ENCODE data around the gene SCNM1. TPM values are rescaled to one million over a fixed set of nuclear protein-coding genes. Genes with fewer than 3 reads are reported as not detected.

Gene SCNM1, protein sequence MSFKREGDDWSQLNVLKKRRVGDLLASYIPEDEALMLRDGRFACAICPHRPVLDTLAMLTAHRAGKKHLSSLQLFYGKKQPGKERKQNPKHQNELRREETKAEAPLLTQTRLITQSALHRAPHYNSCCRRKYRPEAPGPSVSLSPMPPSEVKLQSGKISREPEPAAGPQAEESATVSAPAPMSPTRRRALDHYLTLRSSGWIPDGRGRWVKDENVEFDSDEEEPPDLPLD
- polyA plus RNA-seq (ENCODE audit: insufficient read length in 3 of 3): 10 to 100 TPM; 41.1 to 45.6 (median 45.2) TPM
- long read RNA-seq, donor 1, transcript SCNM1-202 (7 exons, 2,016 nt): major isoform, 9 of 21 reads
- long read RNA-seq, donor 1, partial matches to known transcripts: 5 of 21 reads
- long read RNA-seq, donor 1, other reads (novel, unspliced or antisense): 0 of 21 reads
- long read RNA-seq, donor 2, transcript SCNM1-202 (7 exons, 2,016 nt): major isoform, 11 of 36 reads
- long read RNA-seq, donor 2, partial matches to known transcripts: 22 of 36 reads
- long read RNA-seq, donor 2, other reads (novel, unspliced or antisense): 0 of 36 reads
- long read RNA-seq, donor 3, transcript SCNM1-202 (7 exons, 2,016 nt): major isoform, 15 of 24 reads
- long read RNA-seq, donor 3, partial matches to known transcripts: 0 of 24 reads
- long read RNA-seq, donor 3, other reads (novel, unspliced or antisense): 0 of 24 reads
- long read RNA-seq, donor 4, transcript SCNM1-202 (7 exons, 2,016 nt): major isoform, 9 of 97 reads
- long read RNA-seq, donor 4, partial matches to known transcripts: 14 of 97 reads
- long read RNA-seq, donor 4, other reads (novel, unspliced or antisense): 66 of 97 reads
- long read RNA-seq, donor 5, transcript SCNM1-202 (7 exons, 2,016 nt): major isoform, 7 of 12 reads
- long read RNA-seq, donor 5, partial matches to known transcripts: 0 of 12 reads
- long read RNA-seq, donor 5, other reads (novel, unspliced or antisense): 0 of 12 reads
- long read RNA-seq, donor 6, transcript SCNM1-202 (7 exons, 2,016 nt): major isoform, 15 of 91 reads
- long read RNA-seq, donor 6, partial matches to known transcripts: 16 of 91 reads
- long read RNA-seq, donor 6, other reads (novel, unspliced or antisense): 47 of 91 reads
- long read RNA-seq, donor 7, transcript SCNM1-202 (7 exons, 2,016 nt): major isoform, 13 of 19 reads
- long read RNA-seq, donor 7, partial matches to known transcripts: 0 of 19 reads
- long read RNA-seq, donor 7, other reads (novel, unspliced or antisense): 0 of 19 reads
- long read RNA-seq, donor 8, partial matches to known transcripts: 0 of 11 reads
- long read RNA-seq, donor 8, other reads (novel, unspliced or antisense): 0 of 11 reads
- long read RNA-seq, donor 9, transcript SCNM1-202 (7 exons, 2,016 nt): major isoform, 13 of 24 reads
- long read RNA-seq, donor 9, partial matches to known transcripts: 0 of 24 reads
- long read RNA-seq, donor 9, other reads (novel, unspliced or antisense): 0 of 24 reads
- long read RNA-seq, donor 10, transcript SCNM1-202 (7 exons, 2,016 nt): major isoform, 9 of 78 reads
- long read RNA-seq, donor 10, partial matches to known transcripts: 8 of 78 reads
- long read RNA-seq, donor 10, other reads (novel, unspliced or antisense): 51 of 78 reads
- long read RNA-seq, donor 11, partial matches to known transcripts: 0 of 13 reads
- long read RNA-seq, donor 11, other reads (novel, unspliced or antisense): 0 of 13 reads
- long read RNA-seq, donor 12, transcript SCNM1-202 (7 exons, 2,016 nt): major isoform, 19 of 188 reads
- long read RNA-seq, donor 12, partial matches to known transcripts: 91 of 188 reads
- long read RNA-seq, donor 12, other reads (novel, unspliced or antisense): 71 of 188 reads
- long read RNA-seq, donor 13, partial matches to known transcripts: 7 of 44 reads
- long read RNA-seq, donor 13, other reads (novel, unspliced or antisense): 27 of 44 reads
- long read RNA-seq, donor 14: 0 reads
- long read RNA-seq, donor 15, transcript SCNM1-202 (7 exons, 2,016 nt): major isoform, 13 of 47 reads
- long read RNA-seq, donor 15, partial matches to known transcripts: 31 of 47 reads
- long read RNA-seq, donor 15, other reads (novel, unspliced or antisense): 0 of 47 reads
- long read RNA-seq, donor 16, transcript SCNM1-206 (5 exons, 862 nt): minor isoform, 13 of 34 reads
- long read RNA-seq, donor 16, transcript SCNM1-202 (7 exons, 2,016 nt): major isoform, 14 of 34 reads
- long read RNA-seq, donor 16, partial matches to known transcripts: 0 of 34 reads
- long read RNA-seq, donor 16, other reads (novel, unspliced or antisense): 0 of 34 reads

DNA sequence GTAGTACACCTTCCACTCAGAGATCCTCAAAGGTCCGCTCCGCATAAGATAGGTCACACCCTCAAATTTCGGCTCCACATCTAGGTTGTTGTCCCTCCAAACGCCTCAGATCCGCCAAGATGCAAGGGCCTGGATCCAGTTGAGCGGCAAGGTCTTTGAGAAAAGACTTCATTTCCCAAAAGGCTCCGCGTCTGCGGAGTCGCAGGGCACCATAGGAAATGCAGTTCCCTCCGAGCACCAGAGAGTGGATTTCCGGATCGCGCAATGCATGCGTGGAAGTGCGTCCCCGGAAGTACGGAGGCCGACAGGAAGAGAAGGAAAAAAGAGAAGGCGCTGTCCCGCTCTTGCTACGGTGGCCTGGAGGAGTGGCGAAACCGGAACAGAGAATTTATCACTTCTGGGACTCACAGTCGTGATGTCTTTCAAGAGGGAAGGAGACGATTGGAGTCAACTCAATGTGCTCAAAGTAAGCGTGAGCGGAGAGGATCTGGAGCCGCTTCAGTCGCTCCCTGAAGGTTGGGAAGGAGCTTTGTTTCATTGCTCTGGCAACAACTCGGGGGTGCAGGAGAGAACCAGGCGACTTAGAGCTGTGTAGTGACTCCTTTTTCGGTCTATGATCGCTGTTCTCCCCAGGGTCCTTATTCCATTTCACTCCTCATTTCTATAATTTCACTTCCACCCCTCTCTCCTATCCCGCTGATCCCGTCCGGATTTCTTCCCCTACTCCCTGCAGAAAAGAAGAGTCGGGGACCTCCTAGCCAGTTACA, at the start of gene SCNM1, which contains the start of gene LYSMD1:
TSS of gene SCNM1 (plus strand) at position 407 of the 767 bp plus-strand sequence. CDS start at position 416, 9 bp downstream.
TSS of gene LYSMD1 (minus strand) at position 165 of the 767 bp plus-strand sequence. CDS start 644 bp downstream, outside the sequence.
- DNase-seq: peak; percentile 99

DNA sequence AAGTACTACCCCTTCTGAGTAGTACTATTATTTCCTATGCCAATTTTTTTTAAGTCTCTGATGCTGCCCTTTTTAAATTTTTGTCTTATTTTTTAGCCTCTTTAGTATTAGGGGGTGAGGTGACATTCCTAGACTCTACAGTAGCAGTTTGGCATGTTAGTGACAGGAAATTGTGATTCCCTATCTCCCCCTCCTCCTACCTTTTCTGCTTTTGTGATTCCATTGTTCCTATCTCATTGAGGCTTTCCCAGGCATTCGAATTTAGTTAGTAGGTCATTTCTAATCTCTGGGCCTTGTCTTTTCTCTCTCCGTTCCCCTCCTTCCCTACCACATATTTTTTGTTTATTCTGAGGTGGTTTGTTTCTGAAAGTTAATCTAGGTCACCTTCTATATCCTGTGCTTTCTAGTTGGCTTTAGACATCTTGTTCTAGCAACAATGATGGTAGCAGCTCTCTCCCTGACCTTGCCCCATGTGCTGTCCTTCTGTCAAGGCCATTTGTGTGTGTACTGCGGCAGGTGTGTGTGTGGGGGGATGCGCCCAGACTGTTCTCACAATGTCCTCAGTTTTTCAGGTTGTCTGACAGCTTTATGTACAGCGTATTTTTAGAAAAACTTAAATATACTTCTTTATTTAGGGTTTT, 41.1 kb upstream of the SCNM1 start:
- no peak for DNase-seq

DNA sequence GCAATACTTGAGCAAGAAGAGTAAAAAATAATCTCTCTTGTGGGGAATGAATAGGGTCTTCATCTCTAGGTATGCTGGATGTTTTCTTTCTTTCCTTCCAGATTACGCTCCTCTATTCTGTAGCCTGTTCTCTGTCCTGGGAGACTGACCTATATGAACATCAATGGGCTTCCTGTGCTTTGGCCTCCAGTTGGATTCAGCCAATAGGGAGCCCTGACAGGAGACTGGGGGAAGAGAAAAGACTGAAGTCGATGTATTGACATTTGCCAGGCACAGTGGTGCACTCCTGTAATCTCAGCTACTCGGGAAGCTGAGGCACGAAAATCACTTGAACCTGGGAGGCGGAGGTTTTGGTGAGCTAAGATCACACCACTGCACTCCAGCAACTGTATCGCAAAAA, 37.1 kb upstream of the SCNM1 start:
- no peak for DNase-seq

DNA sequence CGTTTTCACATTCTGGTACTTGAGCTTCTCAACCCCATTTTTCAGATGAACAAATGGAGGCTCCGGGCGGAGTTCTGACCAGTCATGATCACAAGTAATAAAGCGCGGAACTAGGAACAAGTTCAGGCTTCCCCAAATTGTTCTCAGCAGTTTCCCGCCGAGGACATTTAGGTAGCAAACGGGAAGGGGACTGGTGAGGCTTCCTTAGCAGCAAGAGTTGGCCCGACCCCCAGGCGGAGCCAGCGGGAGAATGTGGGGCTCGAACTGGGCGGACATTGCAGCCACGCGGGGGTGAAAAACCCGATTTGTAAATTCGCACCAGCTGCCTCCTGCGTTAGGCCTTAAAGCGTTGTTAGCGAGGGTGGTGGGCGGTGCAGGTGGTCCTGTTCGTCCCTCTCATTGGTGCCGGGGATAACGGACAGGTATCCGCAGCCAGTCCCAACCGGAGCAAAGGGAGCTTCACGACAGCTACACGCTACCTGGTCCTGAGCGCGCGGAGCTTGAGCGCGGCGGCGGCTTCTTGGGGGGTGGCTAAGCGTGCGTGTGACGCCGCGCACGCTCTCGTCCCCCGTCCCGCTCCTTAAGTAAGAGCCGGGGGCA, 34.9 kb upstream of the SCNM1 start:
- peak; percentile 92 for DNase-seq

DNA sequence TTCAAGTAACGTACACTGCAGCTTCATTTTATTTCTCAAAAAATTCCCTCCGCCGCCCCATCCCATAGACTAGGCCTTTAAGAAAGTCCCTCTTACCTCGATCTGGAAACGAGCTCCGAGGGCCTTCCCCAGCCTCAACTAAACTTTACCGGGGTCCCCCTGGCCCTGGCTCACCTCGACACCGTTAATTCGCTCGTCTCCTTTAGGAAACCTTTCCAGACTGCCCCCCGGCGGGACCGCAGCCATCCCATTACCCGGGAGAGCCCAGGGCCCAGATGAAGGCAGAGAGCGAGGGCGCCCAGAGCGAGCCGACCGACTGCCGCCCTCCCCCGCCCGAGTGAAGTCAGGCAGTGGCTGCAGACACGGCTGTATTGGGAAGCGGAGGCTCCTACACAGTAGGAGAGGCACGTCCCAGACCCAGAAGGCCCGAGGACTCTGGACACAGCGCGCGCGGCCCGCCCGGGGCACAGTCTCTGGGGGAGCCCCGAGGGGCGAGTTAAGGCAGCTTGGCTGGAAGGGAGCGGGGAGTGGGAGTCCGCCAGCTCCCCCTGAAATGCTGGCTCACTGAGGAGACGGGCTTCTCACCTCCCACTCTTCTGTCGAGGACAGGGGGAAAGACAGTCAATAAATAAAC, 34.1 kb upstream of the SCNM1 start:
- no peak for DNase-seq

DNA sequence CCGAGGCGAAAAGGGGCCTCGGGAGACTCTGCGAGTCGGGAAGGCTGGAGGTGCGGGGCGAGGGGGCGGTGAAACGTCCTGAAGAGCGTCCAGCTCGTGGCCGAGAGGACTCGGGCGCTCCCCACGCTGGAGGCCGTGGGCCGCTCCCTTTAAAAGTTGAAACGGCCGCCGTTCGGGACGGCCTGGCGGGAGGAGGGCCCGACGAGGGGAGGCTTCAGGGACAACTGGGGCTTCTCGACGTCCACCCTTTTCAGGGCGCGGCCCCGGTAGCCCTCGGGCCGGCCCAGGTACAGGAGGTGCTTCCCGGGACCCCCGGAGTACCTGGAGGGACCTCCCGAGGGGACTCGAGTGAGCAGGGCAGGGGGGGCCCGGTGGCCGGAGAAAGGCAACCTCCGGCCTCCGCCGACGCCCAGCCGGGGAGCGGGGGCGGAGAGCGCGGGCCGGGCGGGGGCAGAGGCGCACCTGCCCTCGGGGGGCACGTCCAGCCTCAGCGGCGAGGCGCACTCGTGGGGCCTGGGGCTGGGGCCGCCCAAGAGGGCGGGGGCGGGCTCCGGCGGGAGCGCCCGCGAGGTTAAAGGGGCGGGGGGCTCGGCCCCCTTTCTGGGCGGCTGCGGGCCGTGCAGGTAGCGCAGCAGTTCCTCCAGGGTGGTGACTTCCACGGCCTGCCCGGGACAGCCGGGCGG, 33.5 kb upstream of the SCNM1 start:
- no peak for DNase-seq

DNA sequence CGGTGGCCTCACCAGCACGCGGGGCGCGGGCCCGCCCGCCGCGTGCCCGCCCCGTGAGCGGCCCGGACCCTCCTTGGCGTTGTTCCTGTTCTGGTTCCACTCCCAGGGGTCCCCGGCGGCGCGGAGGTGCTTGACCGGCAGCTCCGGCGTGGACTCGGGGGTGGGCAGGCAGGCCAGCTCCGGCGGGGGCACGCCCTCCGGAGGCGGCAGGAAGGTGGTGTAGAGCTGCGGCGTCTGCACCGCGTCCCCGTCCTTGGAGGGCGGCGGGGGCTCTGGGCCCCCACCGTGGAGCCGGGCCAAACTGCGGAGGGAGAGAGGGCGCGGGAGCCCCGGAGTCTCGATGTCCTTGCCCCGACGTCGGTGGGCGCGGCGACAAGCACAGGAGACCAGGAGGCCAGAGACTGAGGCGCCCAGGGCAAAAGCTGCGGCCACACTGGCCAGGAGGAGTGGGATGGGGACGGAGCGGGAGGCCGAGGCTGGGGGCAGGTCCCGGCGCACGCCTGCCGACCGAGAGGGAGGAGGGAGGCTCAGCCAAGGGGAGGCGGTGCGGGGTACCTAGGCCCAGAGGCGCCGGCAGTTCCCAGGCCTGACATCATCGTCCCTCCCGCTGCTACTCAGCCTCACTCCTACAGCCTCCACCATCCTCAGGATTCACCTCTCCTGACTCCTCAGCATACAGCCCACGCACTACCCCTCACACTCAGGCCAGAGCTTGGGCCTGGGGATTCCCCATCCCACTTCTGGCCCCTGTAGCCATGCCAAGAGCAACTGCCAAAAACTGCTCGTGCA, 32.7 kb upstream of the SCNM1 start:
- no peak for DNase-seq

DNA sequence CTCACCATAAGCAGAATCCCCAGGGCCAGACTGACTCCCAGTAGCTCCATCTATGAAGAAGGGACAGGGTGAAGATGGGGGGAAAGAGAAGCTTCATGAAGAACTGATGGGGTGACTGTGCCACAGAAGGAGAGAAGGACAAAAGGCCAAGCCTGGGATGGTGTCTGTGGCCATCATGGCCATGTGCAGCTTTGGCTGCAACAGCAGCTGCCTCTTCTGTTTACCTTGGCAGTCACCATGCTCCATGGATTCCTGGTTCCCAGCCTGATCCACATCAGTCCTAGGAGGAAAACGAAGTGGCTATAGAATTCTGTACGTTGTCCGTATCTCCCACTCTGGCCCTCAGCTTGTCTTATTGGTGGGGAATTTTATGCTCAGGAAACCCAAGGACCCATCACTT, 31.5 kb upstream of the SCNM1 start:
- no peak for DNase-seq

DNA sequence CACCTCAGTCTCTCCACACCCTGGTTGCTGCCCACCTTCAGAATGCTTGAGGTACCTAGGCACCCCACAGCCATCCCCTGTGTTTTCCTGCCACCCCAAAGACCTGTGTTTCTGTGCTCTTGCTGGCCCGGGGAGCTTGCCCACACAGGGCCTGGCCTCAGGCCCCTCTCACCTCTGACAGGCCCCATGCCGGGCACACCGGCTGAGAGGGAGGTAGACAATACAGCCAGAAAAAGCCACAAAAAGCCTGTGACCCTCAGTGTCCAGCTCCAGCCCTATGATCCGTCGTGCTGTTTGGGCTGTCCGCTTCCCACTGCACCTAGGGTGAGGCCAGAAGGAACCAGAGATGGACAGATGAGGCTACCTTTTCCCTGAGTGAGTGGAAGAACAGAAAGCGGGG, 31.0 kb upstream of the SCNM1 start:
- no peak for DNase-seq

DNA sequence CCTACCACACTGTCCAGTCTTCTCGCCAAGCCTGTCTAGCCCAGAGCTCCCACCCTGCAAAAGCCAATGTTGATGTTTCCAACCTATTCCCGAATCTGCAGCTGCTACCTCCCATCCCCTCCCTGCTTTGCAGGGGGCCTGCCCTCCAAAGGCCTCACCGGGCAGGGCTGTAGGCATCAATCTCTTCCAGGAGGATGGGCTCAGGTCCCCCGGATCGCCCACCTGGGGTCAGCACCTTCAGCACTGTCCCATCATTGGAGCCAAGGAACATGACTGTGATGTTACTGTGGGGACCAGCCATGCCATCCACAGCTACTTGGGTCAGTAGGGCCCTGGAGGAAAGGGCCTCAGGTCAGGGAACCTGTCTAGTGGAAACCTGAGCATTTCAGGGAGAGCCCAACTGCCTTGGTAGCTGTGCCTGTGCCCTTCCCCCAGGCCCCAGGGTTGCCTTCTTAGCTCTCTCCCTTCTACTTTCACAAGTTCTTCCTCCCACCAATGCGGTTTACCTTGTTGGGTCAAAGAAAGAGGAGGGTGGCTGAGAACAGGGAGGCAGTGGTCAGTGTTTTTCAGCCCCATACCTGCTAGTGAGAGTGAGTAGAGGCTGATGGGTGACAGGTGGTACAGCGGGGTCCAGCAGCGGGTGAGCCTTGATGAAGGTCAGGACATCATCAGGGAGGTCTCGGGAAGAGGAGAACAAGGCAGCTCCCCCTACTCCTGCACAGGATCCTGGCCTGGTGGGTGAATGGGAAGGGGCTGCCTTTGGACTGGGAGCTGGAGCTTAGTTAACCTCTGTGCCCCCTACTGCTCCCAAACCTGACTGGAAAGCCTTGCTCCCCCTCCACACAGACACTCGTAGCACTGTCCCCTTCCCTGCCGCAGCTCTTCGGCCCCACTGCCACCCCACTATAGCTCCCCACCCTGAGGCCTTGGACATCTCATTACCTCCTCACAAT, 30.2 kb upstream of the SCNM1 start:
- DNase-seq: no peak

DNA sequence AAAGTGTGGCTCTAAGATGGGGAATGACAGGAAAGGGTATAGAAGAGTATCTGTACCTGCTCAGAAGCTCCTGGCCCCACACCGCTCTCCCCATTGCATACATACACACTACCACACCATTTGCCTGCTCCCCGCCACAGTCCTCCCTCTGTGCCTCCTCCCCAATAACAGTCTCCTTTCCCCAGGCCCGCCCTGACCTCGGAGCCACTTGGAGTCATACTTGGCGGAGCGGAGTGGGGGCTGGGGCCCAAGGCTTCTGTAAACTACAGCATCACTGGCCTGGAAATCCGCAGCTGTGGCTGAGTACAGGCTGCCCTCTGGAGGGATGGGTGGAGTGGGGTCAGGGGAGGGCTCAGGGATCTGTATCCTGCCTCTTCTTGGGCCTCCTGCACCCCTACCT, 28.2 kb upstream of the SCNM1 start:
- DNase-seq: no peak

DNA sequence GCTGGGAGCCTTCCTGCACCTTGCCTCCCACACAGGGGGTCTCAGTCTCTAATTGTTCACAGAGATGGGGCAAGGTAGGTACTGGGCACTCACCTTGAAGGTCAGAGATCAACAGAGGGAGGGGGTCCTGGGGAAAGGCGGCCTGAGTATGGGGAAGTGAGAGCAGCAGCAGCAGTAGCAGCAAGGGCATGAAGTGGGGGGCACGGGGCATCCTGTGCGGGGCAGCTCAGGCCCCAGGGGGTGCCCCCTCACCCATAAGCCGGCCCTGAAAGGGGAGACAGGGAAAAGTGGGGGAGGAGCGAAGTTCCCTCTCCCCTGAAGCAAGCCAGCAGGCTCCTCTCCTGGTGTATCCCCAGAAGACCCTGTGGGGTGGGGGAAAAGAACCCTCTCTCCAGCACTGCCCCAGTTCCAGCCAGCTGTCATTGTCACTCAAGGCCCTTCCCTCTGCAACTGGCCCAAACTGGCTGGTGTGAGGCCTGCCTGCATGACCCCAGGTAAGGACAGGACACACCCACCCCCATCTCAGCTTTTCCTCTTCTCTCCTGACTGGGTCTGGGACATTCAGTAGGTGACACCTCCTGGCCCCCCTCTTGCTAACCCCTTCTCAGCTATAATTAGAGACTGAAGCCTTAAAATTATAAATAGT, 23.4 kb upstream of the SCNM1 start:
- DNase-seq: no peak

DNA sequence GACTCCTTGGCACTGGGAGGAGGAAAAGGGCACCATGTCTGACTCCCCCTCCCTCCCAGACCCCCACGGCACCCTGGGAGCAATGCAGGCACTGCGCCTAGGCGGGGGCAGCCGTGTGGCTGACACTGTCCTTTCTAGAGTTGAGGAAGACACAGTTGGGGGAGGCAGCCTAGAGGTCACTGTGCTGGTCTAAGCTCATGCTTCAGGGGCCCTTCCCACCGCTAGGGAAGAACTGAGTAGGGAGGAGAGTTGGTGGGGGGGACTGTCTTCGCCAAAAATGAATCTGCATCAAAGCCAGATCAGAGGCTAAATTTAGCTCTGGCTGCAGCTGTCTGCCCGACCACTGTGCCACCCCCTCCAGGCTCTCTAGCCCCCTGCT, 22.9 kb upstream of the SCNM1 start:
- no peak for DNase-seq

DNA sequence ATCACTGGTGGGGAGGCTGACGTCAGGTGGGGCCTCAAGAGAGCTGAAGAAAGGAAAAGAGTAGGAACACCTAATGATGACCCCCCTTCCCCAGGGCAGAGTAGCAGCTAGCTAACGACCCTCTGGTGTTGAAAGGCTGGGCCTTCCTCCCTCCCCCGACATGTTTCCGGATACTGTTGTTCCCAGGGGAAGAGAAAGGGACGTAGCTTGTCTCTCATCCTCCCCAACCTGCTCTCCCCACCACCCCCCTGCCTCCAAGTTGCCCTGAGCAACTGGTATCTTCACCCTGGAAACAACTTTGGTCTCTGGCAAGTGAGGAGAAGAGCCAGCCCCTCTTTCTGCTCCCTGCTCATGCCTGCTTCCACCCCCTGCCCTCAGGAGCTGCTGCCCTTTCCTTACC, 22.0 kb upstream of the SCNM1 start:
- DNase-seq: no peak
